CD4-positive, alpha-beta T cell treated with Interleukin-10 for 1 hour (primary cell): ENCODE measurements around the gene TMEM272.
A peak's percentile ranks its signal among the peaks of the same experiment; 100 is the strongest.

Experiments used
- DNase-seq: peaks from one replicate; pipeline ENCODE4 v3.0.0-alpha.2; 2020

The TMEM272 gene

GRCh38 chr13:51849145-51850101 is 4.4 kb upstream of the TMEM272 start:
- DNase-seq, result peak; percentile 32

DNA sequence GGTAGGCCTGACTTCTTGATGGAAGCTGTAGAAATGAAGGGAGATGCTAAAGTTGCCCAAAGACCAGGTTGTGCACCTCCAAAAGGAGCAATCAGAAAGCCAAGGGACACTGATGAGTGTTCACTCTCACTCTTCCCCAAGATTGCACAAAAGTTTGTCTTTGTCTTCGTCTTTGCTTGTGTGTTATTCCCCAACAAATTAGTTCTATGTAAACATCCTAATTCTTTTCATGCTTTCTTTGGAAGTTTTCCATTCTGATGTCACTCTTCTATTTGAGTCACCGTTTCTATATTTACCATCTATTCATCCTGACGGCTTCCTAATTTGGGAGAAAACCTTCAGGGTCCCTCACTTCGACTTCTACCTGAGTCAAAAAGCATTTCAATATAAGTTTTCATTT is 3.7 kb upstream of the TMEM272 start:
- DNase-seq, result no peak

- DNase-seq, result no peak
Measured at GRCh38 chr13:51846756-51847155, 1.8 kb upstream of the TMEM272 start.

DNA sequence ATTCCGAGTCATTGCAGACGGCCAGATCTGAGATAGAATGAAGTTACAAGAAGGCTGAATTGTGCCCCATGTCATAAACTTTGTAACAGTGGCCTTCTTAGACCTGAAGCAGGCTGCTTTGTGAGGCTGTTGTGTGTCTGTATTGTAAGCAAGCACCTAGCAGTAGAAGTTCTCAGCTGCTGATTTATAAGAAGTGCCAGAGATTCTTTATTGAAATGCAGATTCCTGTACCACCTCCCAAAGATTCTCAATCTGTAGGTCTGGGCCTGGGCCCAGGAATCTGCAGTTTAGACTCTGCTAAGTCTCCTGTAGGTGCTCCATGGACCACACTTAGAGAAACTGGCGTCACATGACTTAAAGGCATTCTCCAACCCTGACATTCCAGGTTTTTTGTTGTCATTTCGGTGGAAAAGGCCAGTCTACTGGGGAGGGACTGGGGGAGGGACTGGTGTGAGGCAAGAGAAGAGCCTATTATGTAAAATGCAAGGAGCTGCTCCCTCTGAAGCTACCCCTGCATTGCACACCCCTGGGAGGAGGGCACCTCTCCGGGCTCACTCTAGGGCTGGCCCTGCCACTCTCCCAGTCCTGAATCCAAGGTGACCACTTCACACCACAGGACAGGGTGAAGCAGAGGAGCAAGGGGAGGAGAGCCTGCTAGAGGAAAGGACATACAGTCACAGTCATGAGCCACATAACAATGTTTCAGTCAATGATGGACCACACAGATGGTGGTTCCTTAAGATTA is 769 bp upstream of the TMEM272 start:
- DNase-seq, result no peak

GRCh38 chr13:51843529-51843928 is 1.4 kb downstream of the TMEM272 start:
- no peak for DNase-seq

GRCh38 chr13:51841732-51842131 is 3.2 kb downstream of the TMEM272 start:
- no peak for DNase-seq

DNA sequence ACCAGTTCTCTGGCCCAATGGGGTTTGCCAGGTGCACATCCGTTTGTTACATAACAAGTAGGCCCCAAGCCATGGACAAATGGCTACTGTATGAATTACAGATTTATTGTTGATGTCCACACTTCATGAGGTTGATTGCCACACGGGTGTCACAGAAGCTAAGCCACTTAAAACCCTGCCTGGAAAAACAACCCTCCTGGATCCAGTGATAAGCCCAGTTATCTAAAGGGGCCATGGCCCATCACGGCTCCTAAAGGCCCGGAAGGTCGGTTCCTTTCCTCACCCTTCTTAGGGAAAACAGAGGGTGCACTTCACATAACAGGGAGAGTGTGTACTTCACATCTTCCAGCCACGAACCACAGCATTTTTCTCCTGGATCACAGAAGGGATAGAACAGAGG is 4.1 kb downstream of the TMEM272 start:
- DNase-seq, result no peak

DNA sequence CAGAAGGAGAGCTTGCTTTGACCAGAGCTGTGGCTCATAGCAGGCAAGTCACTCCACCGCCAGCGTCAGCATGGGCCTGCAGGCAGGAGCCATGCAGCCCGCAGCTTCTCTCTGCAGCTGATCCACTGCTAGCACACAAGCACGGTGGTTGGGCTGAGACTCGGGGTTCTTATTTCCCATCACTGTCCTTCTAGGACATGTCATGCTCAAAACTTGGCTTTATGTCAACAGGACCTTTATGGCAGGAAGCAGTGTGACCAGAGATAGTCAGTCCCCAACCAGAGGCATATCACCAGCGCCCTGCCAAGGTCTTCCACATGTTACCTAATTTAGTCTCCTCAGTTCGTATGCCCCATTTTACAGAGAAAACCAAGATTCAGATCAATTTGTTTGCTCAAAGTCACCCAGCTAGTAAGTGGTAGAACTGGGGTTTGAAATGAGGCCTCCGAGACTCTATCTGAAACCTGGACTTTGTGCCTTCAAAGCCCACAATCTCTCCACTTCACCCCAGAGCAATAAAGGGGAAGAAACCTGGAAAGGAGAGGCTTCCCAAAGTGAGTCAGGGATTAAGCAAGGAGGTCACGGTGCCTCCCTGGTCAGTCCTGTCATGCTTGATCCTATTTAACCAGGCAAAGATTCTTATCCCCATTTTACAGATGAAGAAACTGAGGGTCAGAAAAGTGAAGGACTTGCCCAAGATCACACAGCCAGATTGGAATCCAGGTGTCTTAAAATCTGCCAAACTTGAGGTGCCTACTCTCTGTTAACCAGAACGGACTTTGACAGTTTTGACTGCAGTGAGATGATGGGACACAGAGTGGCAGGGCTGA is 5.1 kb downstream of the TMEM272 start:
- no peak for DNase-seq

DNA sequence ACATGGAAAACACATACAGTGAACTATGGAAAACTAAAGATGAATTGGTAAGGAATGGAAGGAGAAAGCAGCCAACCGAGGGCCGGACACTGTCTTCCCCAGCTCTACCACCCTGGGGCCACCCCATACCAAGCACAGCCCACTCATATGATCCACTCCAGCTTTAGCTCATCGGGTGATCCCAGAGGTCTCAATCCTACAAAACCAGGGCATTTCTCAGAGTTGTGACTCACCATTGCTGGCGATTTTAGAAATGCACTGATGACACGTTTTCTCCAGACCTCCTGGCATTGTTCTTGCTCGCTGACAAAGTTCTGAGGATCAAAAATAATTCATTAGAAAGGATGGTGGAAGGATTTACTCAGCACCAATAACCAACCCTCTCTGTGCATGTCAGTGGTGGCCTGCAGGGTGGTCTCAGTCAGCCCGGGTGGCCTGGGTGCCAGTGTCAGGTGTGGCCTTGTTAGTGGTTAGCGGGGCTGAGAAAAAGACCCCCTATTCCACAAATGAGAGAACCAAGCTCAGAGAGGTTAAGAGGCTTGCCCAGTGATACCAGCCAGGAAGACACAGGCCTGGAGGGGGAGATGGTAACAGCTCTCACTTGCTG is 6.6 kb downstream of the TMEM272 start:
- DNase-seq, result no peak

- DNase-seq, result no peak
Measured at GRCh38 chr13:51837016-51837415, 8.0 kb downstream of the TMEM272 start.

DNA sequence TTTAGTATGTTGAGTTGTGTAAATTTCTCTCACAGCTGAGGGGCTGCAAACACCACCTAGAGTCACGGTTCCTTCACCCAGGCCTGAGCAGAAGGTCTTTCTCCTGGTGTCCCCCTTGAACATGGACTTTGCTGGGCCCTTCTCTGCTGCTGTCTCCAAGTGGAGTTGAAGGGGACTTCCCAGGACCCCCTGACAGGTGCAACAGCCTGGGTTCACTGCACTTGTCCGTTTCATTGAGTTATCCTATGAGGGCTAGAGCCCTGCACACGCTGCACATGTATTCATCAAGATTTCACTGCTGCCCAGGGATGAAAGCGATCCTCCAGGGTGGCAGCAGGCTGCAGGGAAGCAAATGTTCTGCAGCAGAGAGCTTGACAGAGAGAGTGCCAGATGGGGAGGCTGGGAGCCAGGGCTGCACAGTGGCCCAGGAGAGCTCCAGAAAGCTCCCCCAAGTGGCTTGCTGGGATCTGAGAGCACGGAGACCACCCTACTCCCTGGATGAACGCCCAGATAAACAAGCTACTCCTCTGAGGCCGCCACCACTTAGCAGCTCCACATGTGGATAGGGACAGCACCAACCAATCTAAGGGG is 10.3 kb downstream of the TMEM272 start:
- no peak for DNase-seq

- DNase-seq, result no peak
Measured at GRCh38 chr13:51833980-51834379, 11.0 kb downstream of the TMEM272 start.

DNA sequence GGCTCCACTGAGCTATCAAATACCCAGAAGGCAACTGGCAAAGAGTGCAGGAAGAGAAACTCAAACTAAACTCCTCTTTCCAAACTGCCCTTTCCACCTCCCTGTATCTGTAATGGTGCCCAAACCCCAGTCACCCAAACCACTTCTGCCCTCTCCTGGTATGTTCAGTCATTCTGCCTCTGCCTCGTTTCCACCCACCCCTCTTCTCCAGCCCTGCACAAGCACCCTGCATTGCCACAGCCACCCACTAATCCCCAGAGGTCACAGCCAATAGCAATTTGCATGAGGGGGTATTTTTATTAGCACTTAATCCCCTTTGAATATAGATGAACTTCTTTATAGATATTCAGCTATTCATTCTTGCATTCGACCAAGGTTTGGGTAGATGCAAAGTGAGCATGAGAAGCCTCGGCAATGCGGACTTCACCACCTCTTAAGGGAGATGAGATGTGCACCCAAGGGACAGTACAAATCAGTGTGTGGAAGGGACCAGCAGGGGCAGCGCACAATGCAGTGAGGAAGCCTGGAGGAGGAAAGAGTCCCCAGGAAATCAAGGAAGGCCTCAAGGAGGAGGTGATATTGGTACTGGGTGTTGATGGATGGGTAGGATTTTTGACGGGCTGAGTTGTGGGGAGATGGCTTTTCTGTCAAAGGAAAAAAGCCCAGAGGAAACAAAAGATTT is 12.4 kb downstream of the TMEM272 start:
- DNase-seq, result peak; percentile 77

GRCh38 chr13:51831519-51831918 is 13.5 kb downstream of the TMEM272 start:
- no peak for DNase-seq

- no peak for DNase-seq
Measured at GRCh38 chr13:51829568-51829899, 15.4 kb downstream of the TMEM272 start.

GRCh38 chr13:51828730-51829567 is 16.0 kb downstream of the TMEM272 start:
- no peak for DNase-seq

- DNase-seq, result no peak
Measured at GRCh38 chr13:51827254-51827653, 17.7 kb downstream of the TMEM272 start.

GRCh38 chr13:51826606-51827005 is 18.4 kb downstream of the TMEM272 start:
- peak; percentile 22 for DNase-seq

- no peak for DNase-seq
Measured at GRCh38 chr13:51825681-51826254, 19.2 kb downstream of the TMEM272 start.

DNA sequence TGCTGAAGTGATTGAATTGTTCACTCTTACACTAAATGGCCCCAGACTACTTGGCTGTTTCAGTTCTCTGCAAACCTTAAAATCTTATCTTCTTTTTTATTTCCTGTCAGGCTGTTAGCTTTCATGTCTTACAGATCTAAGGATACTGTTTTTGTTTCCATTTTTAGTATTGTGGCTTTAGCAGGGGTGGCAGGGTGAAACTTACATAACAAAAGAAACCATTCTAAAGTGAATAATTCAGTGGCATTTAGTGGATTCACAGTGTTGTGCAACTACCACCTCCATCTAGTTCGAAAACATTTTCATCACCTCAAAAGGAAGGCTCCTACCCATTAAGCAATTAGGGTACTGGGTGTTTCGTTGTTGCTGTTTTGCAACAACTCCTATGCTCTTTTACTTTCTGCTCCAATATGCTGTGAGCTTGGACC is 19.8 kb downstream of the TMEM272 start:
- DNase-seq, result peak; percentile 70
